ENCODE measurements around the gene IGFL4. TPM values are rescaled to one million over a fixed set of nuclear protein-coding genes. Genes with fewer than 3 reads are reported as not detected.

The IGFL4 gene
- total and polyA plus RNA-seq, 10 of the 15 experiments (the other 5 are each of a cell fraction or from before 2014, with no cell fraction given), result not detected

DNA sequence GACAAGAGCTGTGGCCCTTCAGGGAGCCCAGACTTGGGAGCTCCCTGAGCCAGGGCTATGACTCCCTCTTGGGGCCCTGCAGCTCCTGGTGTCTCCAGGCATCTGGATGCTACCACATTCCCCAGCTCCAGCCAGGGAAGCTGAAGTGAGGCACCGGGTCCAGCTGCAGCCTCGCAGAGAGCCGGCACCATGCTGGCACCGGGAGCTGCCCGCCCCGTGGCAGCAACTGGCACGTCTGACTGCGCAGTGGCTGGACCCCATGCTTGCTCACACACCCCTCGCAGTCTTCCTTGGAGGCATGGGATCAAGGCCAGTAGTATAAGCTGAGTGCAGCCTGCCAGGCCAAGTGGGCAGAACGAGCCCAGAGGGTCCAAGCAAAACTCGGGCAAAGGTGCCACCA, 7.4 kb downstream of the IGFL4 start:
- CTCF ChIA-PET, result interaction anchor here (0.6 to 2.7 kb wide), 6 partner anchors 18 to 403 kb away, joined by 3 to 14 read pairs (median 3); no protein-coding TSS in a partner anchor
- no peaks in the 10 kb centered on the region for H3K36me3 ChIP-seq (ENCODE audit: control insufficient read depth in 2 of 2, insufficient read depth in 2 of 2, low read length in 1 of 2)
- POLR2A ChIA-PET, result interaction anchor here (0.8 kb wide), 1 partner anchor 170 kb away, joined by 3 read pairs; no protein-coding TSS in a partner anchor
- no peaks in the 10 kb centered on the region for H4K20me1 ChIP-seq (ENCODE audit: control insufficient read depth, insufficient read depth)
- FAIRE-seq (no peak), DNase-seq (ENCODE audit: low read depth, low spot score) (no peak), ATAC-seq (no peak)
- no TSS peak for BruUV-seq (replicated peaks)
- RAD21 ChIA-PET (ENCODE audit: unreplicated experiment), result interaction anchor here (0.8 to 1.5 kb wide), 2 partner anchors 231 to 232 kb away, joined by 3 read pairs; no protein-coding TSS in a partner anchor
- 71% methylated on average over 10 of the region's 11 CpGs for WGBS (ENCODE audit: insufficient coverage, insufficient replicate concordance, low lambda C conversion rate, missing lambda C conversion rate)
- no peak overlapping the region for H3K4me3 ChIP-seq
- no peak overlapping the region for H2AFZ ChIP-seq (ENCODE audit: control insufficient read depth, low read depth, low read length)
- in situ Hi-C loops (cut with MboI), result no loop called here
- H3K4me2 ChIP-seq (ENCODE audit: control insufficient read depth, insufficient read depth), result no peak overlapping the region
- no peaks in the 10 kb centered on the region for H3K4me1 ChIP-seq (ENCODE audit: control insufficient read depth, insufficient read depth, low read length)
- no peak overlapping the region for H3K27ac ChIP-seq (ENCODE audit: control insufficient read depth, insufficient read depth)
- SMC1A ChIA-PET (ENCODE audit: uncharacterized antibody, unreplicated experiment), result interaction anchor here (0.9 kb wide), 1 partner anchor 231 kb away, joined by 3 read pairs; no protein-coding TSS in a partner anchor
- no peaks in the 10 kb centered on the region for H3K27me3 ChIP-seq (replicated peaks in 1 of 2; ENCODE audit: control insufficient read depth in 2 of 2, insufficient read depth in 2 of 2, low read length in 1 of 2)
- no peak overlapping the region for H3K9ac ChIP-seq (ENCODE audit: control insufficient read depth, insufficient read depth, low read length)
- H3K79me2 ChIP-seq (ENCODE audit: control insufficient read depth, insufficient read depth, low read length), result no peaks in the 10 kb centered on the region
- no peaks in the 10 kb centered on the region; the same call in 2 of the 3 replicates for H3K9me3 ChIP-seq (replicated peaks; ENCODE audit: control insufficient read depth, insufficient read depth, low read length)
- intact Hi-C loops (cut with micrococcal nuclease; ENCODE audit: unreplicated experiment), result no loop called here
- TF ChIP-seq FOXK2 (IDR thresholded peaks at IDR 0.05), result no peak
- TF ChIP-seq PML (IDR thresholded peaks at IDR 0.05; ENCODE audit: low read length), result no peak
- TF ChIP-seq ZNF384 (IDR thresholded peaks at IDR 0.05; ENCODE audit: borderline replicate concordance, low read depth, low read length), result no peak
- TF ChIP-seq, protein P1, sequence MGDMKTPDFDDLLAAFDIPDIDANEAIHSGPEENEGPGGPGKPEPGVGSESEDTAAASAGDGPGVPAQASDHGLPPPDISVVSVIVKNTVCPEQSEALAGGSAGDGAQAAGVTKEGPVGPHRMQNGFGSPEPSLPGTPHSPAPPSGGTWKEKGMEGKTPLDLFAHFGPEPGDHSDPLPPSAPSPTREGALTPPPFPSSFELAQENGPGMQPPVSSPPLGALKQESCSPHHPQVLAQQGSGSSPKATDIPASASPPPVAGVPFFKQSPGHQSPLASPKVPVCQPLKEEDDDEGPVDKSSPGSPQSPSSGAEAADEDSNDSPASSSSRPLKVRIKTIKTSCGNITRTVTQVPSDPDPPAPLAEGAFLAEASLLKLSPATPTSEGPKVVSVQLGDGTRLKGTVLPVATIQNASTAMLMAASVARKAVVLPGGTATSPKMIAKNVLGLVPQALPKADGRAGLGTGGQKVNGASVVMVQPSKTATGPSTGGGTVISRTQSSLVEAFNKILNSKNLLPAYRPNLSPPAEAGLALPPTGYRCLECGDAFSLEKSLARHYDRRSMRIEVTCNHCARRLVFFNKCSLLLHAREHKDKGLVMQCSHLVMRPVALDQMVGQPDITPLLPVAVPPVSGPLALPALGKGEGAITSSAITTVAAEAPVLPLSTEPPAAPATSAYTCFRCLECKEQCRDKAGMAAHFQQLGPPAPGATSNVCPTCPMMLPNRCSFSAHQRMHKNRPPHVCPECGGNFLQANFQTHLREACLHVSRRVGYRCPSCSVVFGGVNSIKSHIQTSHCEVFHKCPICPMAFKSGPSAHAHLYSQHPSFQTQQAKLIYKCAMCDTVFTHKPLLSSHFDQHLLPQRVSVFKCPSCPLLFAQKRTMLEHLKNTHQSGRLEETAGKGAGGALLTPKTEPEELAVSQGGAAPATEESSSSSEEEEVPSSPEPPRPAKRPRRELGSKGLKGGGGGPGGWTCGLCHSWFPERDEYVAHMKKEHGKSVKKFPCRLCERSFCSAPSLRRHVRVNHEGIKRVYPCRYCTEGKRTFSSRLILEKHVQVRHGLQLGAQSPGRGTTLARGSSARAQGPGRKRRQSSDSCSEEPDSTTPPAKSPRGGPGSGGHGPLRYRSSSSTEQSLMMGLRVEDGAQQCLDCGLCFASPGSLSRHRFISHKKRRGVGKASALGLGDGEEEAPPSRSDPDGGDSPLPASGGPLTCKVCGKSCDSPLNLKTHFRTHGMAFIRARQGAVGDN (IDR thresholded peaks at IDR 0.05), result no peak
- TF ChIP-seq, protein P2, sequence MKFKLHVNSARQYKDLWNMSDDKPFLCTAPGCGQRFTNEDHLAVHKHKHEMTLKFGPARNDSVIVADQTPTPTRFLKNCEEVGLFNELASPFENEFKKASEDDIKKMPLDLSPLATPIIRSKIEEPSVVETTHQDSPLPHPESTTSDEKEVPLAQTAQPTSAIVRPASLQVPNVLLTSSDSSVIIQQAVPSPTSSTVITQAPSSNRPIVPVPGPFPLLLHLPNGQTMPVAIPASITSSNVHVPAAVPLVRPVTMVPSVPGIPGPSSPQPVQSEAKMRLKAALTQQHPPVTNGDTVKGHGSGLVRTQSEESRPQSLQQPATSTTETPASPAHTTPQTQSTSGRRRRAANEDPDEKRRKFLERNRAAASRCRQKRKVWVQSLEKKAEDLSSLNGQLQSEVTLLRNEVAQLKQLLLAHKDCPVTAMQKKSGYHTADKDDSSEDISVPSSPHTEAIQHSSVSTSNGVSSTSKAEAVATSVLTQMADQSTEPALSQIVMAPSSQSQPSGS (IDR thresholded peaks at IDR 0.05; ENCODE audit: low read length), result no peak
- no peak for TF ChIP-seq SREBF2 (IDR thresholded peaks at IDR 0.05; ENCODE audit: low read length)
- TF ChIP-seq RBBP5 (conservative IDR thresholded peaks at IDR 0.05), result no peak
- TF ChIP-seq POU2F2 (IDR thresholded peaks at IDR 0.05; ENCODE audit: borderline replicate concordance, low read depth, low read length), result no peak
- no peak for TF ChIP-seq KAT2A (conservative IDR thresholded peaks at IDR 0.05; ENCODE audit: control insufficient read depth, low read depth, low read length)
- TF ChIP-seq, protein P3, sequence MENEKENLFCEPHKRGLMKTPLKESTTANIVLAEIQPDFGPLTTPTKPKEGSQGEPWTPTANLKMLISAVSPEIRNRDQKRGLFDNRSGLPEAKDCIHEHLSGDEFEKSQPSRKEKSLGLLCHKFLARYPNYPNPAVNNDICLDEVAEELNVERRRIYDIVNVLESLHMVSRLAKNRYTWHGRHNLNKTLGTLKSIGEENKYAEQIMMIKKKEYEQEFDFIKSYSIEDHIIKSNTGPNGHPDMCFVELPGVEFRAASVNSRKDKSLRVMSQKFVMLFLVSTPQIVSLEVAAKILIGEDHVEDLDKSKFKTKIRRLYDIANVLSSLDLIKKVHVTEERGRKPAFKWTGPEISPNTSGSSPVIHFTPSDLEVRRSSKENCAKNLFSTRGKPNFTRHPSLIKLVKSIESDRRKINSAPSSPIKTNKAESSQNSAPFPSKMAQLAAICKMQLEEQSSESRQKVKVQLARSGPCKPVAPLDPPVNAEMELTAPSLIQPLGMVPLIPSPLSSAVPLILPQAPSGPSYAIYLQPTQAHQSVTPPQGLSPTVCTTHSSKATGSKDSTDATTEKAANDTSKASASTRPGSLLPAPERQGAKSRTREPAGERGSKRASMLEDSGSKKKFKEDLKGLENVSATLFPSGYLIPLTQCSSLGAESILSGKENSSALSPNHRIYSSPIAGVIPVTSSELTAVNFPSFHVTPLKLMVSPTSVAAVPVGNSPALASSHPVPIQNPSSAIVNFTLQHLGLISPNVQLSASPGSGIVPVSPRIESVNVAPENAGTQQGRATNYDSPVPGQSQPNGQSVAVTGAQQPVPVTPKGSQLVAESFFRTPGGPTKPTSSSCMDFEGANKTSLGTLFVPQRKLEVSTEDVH (IDR thresholded peaks at IDR 0.05; ENCODE audit: low read depth, partially characterized antibody), result no peak
- no peak for TF ChIP-seq ATF7 (IDR thresholded peaks at IDR 0.05; ENCODE audit: low read depth)
- no peak for TF ChIP-seq CHD2 (IDR thresholded peaks at IDR 0.05; ENCODE audit: borderline replicate concordance, low read depth, low read length)
- TF ChIP-seq, protein P4, sequence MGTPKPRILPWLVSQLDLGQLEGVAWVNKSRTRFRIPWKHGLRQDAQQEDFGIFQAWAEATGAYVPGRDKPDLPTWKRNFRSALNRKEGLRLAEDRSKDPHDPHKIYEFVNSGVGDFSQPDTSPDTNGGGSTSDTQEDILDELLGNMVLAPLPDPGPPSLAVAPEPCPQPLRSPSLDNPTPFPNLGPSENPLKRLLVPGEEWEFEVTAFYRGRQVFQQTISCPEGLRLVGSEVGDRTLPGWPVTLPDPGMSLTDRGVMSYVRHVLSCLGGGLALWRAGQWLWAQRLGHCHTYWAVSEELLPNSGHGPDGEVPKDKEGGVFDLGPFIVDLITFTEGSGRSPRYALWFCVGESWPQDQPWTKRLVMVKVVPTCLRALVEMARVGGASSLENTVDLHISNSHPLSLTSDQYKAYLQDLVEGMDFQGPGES (IDR thresholded peaks at IDR 0.05), result no peak
- no peak for TF ChIP-seq BRCA1 (IDR thresholded peaks at IDR 0.05; ENCODE audit: low read depth, low read length)
- no peak for TF ChIP-seq BCL11A (IDR thresholded peaks at IDR 0.05; ENCODE audit: low read depth, low read length)

Data from GM12878 (cell line).